Measurements from ENCODE around the gene CFAP65. TPM values are rescaled to one million over a fixed set of nuclear protein-coding genes. Genes with fewer than 3 reads are reported as not detected.

CFAP65 gene
- total RNA-seq, 1 donor from 2014 or later: not detected

- TF ChIP-seq, protein P1, sequence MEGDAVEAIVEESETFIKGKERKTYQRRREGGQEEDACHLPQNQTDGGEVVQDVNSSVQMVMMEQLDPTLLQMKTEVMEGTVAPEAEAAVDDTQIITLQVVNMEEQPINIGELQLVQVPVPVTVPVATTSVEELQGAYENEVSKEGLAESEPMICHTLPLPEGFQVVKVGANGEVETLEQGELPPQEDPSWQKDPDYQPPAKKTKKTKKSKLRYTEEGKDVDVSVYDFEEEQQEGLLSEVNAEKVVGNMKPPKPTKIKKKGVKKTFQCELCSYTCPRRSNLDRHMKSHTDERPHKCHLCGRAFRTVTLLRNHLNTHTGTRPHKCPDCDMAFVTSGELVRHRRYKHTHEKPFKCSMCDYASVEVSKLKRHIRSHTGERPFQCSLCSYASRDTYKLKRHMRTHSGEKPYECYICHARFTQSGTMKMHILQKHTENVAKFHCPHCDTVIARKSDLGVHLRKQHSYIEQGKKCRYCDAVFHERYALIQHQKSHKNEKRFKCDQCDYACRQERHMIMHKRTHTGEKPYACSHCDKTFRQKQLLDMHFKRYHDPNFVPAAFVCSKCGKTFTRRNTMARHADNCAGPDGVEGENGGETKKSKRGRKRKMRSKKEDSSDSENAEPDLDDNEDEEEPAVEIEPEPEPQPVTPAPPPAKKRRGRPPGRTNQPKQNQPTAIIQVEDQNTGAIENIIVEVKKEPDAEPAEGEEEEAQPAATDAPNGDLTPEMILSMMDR (IDR thresholded peaks at IDR 0.05; ENCODE audit: borderline replicate concordance): no peak
- no peak overlapping the region for H3K27ac ChIP-seq (replicated peaks)
- H3K27me3 ChIP-seq (ENCODE audit: low read depth): peaks cover 84% of the 10 kb centered on the region
- no peaks in the 10 kb centered on the region for H3K4me1 ChIP-seq
- H3K36me3 ChIP-seq: no peaks in the 10 kb centered on the region
- intact Hi-C loops (cut with micrococcal nuclease): no loop called here
- H3K4me3 ChIP-seq: no peak overlapping the region
- H3K9me3 ChIP-seq (replicated peaks): no peaks in the 10 kb centered on the region
- no peak for DNase-seq
Measured at GRCh38 chr2:219022041-219022440, 19.3 kb downstream of the CFAP65 start.

- no peak overlapping the region for H3K4me3 ChIP-seq
- intact Hi-C loops (cut with micrococcal nuclease): no loop called here
- H3K4me1 ChIP-seq: no peaks in the 10 kb centered on the region
- peaks cover 86% of the 10 kb centered on the region for H3K27me3 ChIP-seq (ENCODE audit: low read depth)
- TF ChIP-seq, protein P1 (IDR thresholded peaks at IDR 0.05; ENCODE audit: borderline replicate concordance): no peak
- no peak overlapping the region for H3K27ac ChIP-seq (replicated peaks)
- H3K9me3 ChIP-seq (replicated peaks): no peaks in the 10 kb centered on the region
- no peaks in the 10 kb centered on the region for H3K36me3 ChIP-seq
- no peak for DNase-seq
Measured at GRCh38 chr2:219021591-219021990, 19.7 kb downstream of the CFAP65 start.

- TF ChIP-seq, protein P1 (IDR thresholded peaks at IDR 0.05; ENCODE audit: borderline replicate concordance): no peak
- no peak for DNase-seq
- Histone ChIP-seq H3K27ac (replicated peaks) (no peak overlapping the region), H3K4me1 (no peaks in the 10 kb centered on the region), H3K9me3 (replicated peaks) (no peaks in the 10 kb centered on the region), H3K27me3 (ENCODE audit: low read depth) (peaks cover 88% of the 10 kb centered on the region), H3K4me3 (no peak overlapping the region), H3K36me3 (no peaks in the 10 kb centered on the region)
- intact Hi-C loops (cut with micrococcal nuclease): no loop called here
Measured at GRCh38 chr2:219020604-219021365, 20.5 kb downstream of the CFAP65 start.

DNA sequence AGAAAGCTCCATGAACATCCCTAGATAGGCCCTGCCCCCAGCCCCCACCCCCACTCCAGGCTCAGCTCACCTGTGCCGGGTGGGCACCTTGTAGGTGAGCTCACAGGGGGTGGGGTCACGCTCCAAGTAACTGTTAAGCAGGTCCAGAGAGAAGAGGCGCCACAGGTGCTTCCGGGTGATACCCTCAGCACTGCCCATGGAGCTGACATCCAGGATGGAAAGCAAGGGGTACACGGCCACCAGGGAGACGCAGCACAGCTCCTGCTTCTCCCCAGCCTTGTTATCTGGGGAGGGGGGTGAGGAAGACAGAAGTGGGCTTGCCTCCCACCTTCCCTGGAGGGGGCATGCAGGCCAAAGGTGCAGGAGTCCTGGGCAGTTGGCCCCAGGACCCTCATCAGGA lies 21.9 kb downstream of the CFAP65 start:
- peaks cover 82% of the 10 kb centered on the region for H3K27me3 ChIP-seq (ENCODE audit: low read depth)
- H3K9me3 ChIP-seq (replicated peaks): no peaks in the 10 kb centered on the region
- H3K4me3 ChIP-seq: no peak overlapping the region
- no peaks in the 10 kb centered on the region for H3K4me1 ChIP-seq
- DNase-seq: no peak
- TF ChIP-seq, protein P1 (IDR thresholded peaks at IDR 0.05; ENCODE audit: borderline replicate concordance): no peak
- H3K27ac ChIP-seq (replicated peaks): no peak overlapping the region
- H3K36me3 ChIP-seq: no peaks in the 10 kb centered on the region
- intact Hi-C loops (cut with micrococcal nuclease): no loop called here

DNA sequence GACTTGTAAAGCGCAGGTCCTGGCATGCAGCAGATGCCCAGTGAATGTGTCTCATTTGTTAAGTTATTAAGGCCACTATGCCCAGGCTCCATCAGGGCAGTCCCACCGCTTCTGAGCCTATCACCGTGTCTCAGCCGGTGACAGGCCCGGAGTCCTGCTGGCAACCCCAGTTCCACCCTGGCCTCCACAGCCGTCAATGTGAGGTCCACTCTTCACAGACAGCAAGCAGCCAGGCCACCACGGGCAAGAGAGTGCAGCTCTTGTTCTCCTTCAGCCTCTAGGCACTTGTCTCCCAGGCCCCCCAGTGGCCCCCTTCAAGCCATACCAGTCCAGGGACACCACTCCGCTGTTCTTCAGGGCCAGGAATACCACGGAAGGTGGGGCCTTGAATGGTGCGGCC lies 22.6 kb downstream of the CFAP65 start:
- Histone ChIP-seq H3K4me3 (no peak overlapping the region), H3K27me3 (ENCODE audit: low read depth) (peaks cover 82% of the 10 kb centered on the region), H3K27ac (replicated peaks) (no peak overlapping the region), H3K4me1 (no peaks in the 10 kb centered on the region), H3K36me3 (no peaks in the 10 kb centered on the region), H3K9me3 (replicated peaks) (no peaks in the 10 kb centered on the region)
- no peak for DNase-seq
- TF ChIP-seq, protein P1 (IDR thresholded peaks at IDR 0.05; ENCODE audit: borderline replicate concordance): no peak
- intact Hi-C loops (cut with micrococcal nuclease): no loop called here
